HG02840 (cell line): ENCODE data around the gene NCK2.
"Not testable (repeated sequence)": the region's sequence is repeated elsewhere in the genome, so short reads cannot be mapped to it uniquely, and the experiment has no call there.

ENCODE experiments used
- ATAC-seq: cut with Tn5 transposase; IDR thresholded peaks from one replicate; pipeline ENCODE4 v1.9.1; 2021; ENCODE audit warnings: mild to moderate bottlenecking, moderate library complexity, moderate number of reproducible peaks; ENCODE audit not compliant: unreplicated experiment, low FRiP score

NCK2 gene

DNA sequence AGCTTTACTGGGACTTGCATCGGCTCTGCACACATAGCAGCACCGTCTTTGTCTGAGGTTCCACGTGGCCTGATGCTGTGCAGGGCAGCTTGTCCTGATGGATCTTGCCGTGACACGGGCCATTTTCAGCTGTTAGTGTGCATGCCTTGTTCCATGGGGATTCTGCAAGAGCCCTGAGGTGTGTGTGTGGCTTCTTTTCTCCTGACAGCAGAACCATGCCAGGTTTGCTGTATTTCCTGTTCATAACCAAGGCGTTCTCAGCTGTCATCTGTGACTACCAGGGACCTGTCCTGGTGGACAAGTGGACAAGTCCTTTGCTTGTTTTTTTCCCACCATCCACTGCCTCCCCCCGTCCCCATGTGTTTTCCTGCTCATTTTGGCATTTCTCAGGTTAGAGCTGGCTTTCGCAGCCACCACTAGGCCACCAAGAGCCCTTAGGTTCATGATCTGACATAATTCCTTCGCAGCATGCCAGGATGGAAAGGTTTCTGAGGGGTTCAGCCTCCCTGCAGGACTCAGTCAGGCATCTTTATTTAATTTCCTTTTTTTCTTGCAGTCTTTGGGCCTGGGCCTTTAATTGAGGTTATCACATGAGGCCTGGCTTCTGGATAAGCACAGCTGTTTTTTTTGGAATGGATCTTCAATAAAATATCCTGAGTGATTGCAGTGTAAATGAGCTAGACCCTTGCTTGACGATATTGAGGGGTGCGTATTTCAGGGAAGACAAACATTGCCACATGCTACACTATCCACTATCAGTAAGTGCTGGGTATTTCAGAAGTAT lies 139.4 kb downstream of the NCK2 start:
- no peak for ATAC-seq

DNA sequence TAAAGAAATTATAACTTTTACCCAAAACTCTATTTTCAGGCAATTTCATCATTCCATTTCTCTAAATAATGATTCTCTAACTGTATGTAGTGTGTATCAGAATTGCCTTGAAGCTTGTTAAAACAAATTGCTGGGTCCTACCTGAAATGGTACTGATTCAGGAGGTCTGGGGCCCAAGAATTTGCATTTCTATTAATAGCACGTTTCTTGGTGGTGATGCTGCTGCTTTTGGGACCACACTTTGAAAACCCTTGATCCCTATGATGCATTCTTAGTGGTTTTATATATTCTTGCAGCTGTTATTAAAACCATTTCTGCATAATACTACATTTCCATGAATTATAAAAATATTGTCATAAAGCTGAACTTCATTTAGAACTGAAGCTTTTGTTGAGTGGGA lies 140.7 kb downstream of the NCK2 start:
- no peak for ATAC-seq

DNA sequence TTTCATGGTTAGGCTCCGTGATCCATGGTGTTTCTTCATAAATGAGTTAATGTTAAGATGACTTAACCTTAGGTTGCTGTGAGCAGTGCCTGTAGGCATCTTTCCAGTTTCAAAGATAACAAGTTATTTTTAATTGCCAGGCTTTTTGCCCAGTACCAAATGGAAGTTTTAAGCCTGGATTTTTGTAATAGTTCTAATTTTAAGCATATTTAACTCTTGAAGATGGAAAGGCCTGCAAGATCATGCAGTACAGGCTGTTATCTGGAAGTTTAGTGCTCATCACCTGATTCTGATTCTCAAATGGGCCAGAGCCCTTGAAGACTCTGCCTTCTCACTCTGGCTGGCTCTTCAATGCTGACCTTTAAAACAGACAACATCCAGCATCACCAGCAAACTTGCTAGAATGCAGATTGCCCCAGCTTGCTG lies 141.3 kb downstream of the NCK2 start:
- ATAC-seq, result no peak

GRCh38 chr2:105886687-105887086 lies 142.0 kb downstream of the NCK2 start:
- ATAC-seq, result no peak

- no peak for ATAC-seq
Measured at GRCh38 chr2:105887256-105887655, 142.5 kb downstream of the NCK2 start.

GRCh38 chr2:105888625-105889024 lies 143.9 kb downstream of the NCK2 start:
- no peak for ATAC-seq

DNA sequence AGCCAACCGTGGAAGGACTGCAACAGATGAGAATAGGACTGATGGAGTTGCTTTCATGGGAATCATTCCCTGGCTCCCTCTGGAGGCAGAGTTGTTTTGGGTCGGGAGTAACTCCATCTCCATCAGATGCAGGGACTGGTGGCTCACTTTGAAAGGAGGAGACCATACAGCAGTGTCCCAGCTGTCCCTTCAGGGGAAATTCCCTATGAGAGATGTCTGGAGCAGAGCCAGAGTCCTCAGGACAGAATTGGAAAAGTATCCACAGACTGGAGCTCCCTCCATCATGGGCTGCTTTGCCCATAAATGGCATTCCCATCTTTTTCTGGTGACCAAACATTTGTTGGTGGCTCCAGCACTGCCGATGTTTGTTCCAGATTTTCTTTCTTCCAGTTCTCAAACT lies 144.3 kb downstream of the NCK2 start:
- no peak for ATAC-seq

DNA sequence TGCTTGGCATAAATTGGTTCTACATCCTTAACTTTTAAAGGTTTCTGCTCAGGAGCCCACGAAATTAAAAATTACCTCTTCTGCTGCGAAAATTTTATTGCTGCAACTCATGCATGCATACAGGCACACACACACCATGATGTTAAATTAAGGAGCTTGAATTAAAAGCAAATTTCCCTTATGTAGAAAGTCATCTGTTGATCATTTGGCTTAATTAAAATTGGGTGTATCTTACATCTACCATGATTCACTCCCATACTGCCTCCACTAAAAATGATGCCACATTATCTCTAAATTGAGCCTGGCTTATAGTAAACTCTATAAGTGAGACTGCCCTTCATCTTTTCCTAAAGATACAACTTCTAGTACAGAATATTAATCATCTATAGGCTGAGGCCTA lies 145.4 kb downstream of the NCK2 start:
- no peak for ATAC-seq

DNA sequence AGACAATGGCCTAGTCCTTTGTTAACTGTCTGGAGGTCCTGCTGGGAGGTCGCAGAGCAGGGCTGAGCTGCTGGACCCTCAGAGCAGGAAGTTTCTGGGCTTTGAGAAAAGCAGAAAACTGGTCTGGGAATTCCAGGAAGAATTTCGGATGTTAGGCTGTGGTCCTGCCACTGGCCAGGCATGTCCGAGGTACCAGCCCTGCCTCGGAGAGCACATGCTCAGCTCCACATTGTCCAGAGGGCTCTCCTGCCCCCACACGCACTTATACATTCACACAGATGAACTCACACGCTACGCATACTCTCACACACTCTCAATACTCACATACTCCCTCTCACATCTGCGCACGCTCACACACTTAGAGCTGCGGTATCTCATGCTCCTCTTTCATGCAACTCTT lies 146.1 kb downstream of the NCK2 start:
- ATAC-seq, result no peak

DNA sequence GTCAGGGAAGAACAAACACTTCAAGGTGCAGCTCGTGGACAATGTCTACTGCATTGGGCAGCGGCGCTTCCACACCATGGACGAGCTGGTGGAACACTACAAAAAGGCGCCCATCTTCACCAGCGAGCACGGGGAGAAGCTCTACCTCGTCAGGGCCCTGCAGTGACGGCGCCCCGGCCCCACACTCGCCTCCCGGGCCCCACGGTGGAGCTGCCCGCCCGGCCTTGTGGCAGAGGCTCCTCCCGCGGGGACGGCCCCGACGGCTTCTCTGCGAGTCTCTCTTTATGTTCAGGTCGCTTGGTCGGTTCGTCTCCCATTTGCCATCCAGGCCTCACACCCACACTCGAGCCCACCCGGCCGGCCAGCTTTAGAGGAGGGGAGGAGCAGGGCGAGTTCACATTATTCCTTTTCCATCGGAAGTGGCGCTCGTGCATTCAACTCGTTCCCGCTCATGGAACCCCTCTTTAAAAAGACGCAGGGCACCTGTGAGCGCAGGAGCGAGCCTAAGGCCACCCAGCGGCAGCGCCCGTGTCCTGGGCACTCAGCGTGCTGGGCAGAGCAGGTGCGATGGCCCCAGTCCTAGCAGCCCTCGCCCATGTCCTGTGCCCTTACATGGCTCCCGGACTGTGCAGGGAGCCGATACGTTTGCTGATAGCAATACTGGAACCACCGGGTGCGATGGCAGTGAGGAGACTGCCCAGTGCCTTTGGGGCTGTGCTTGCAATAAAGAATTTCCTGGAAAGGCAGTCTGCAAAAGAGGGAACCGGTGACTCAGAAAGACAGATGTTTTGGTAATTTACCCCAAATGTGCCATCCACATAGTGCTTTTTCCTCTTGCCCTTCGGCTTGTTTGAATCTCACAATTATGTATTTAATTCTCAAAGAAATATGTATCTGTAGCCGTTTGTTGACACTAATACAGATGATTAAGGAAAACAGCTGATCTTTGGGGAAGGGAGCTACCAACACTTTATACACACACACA lies 148.6 kb downstream of the NCK2 start:
- ATAC-seq, result no peak

DNA sequence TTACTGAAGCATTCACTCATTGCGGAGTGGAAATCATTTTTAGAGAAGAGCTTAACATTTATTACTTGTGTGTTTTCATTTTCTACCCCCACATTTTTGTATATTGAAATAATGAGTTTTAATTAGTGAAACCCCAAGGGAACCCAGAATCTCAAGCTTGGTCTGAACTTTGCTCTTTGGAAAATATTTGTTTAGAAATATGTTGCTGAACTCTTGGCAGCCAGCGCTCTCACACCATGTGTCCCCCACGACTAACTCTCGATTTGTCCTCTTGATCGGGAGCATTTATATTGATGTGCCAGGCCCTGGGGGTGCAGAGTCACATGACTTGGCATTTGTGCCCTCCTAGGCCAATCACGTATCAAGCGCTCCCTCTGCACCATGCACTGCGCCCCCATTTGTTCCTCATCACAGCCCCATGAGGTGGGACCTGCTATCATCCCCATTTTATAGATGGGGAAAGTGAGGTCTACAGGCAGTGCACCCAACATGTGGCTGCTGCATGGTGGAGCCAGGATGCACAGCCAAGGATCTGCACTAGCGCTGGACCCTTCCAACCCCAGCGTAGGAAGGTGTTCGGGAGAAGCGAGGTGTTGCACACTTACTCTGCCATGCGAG lies 149.7 kb downstream of the NCK2 start:
- ATAC-seq, result no peak

DNA sequence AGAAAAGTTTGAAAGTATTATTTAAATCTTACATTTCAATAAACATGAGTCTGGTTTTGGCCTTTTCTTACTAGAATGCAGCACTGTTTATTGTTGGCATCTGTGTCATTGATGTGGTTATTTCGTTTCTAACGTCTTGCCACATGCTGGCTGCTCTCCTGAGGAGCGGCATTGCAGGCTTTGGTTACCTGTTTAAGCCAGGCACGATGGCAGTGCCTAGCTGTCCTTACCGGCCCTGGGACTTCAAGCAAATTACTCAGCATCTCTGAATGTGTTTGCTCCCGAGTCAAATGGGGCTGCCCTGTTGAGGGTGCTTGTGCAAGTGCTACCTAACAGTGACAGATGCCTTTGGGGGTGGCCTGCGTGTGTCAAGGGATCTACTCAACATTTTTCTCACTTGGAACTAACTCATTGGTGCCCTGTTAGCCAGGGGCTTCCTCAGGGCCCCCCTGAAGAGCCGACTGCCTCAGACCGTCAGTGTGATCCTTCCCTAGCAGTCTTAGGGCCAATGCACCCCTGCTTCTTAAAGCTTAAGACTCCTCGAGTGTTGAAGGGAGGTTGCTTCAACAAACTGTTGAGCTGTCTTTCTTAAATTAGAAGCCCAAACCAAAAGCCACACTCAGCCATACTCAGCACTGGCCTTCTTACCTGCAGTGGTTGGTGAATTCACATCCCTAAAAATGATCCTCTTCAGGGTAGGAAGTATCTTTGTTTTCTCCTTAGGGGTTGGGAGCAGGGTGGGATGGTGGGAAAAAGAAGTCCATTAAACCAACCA lies 151.5 kb downstream of the NCK2 start:
- ATAC-seq, result no peak

- ATAC-seq, result no peak
Measured at GRCh38 chr2:105896765-105897163, 152.1 kb downstream of the NCK2 start.

GRCh38 chr2:105897694-105898093 lies 153.0 kb downstream of the NCK2 start:
- not testable (repeated sequence) for ATAC-seq

- no peak for ATAC-seq
Measured at GRCh38 chr2:105903051-105903674, 158.5 kb downstream of the NCK2 start.

DNA sequence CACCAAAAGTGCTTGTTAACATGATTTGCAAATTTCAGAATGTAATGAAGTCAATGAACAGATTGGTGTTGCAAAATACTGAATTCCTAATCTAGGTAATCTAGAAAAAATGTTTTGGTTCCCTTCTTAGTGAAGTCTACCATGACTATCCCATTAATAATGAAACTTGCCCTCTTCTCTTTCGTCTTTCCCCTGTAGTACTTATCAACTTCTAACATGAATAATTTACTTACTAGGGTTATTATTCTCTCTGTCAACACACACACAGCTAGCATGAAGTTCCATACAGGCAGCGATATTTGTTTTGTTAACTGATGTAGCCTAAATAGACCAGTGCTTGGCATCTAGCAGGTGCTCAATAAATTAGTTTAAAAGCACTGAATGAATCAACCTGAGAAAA lies 160.2 kb downstream of the NCK2 start:
- peak; percentile 94 for ATAC-seq

GRCh38 chr2:105906481-105906880 lies 161.8 kb downstream of the NCK2 start:
- ATAC-seq, result no peak

DNA sequence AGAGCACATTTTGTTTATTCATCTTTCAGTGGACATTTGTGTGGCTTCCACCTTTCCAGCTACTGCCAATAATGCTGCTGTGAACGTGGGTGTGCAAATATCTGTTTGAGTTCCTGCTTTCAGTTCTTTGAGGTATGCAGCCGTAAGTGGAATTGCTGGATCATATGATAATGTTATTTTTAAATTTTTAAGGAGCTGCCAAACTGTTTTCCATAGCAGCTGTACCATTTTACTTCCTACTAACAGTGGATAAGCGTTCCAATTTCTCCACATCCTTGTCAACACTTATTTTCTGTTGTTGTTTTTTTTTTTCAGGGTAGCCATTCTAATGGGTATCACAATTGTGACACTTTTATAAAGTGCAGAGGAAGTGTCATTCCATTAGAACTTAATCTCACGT lies 162.5 kb downstream of the NCK2 start:
- ATAC-seq, result no peak

GRCh38 chr2:105909215-105909614 lies 164.5 kb downstream of the NCK2 start:
- ATAC-seq, result no peak
